ENCODE results near the gene POU6F2.

GRCh38 chr7:39153113-39153512 is 175.4 kb downstream of the POU6F2 start:
- TF ChIP-seq POLR2A (IDR thresholded peaks at IDR 0.05) = no peak
- no peak for TF ChIP-seq EP300 (IDR thresholded peaks at IDR 0.05; ENCODE audit: low read depth)
- TF ChIP-seq POLR2AphosphoS5 (IDR thresholded peaks at IDR 0.05) = no peak
- TF ChIP-seq CTCF (IDR thresholded peaks at IDR 0.05) = no peak

Measured in transverse colon (tissue), 4 donors.